HG03196 (cell line): ENCODE data around the gene ZNF566.

ENCODE experiments used
- ATAC-seq: cut with Tn5 transposase; IDR thresholded peaks from one replicate; pipeline ENCODE4 v1.9.1; 2021; ENCODE audit not compliant: unreplicated experiment

Gene ZNF566

DNA sequence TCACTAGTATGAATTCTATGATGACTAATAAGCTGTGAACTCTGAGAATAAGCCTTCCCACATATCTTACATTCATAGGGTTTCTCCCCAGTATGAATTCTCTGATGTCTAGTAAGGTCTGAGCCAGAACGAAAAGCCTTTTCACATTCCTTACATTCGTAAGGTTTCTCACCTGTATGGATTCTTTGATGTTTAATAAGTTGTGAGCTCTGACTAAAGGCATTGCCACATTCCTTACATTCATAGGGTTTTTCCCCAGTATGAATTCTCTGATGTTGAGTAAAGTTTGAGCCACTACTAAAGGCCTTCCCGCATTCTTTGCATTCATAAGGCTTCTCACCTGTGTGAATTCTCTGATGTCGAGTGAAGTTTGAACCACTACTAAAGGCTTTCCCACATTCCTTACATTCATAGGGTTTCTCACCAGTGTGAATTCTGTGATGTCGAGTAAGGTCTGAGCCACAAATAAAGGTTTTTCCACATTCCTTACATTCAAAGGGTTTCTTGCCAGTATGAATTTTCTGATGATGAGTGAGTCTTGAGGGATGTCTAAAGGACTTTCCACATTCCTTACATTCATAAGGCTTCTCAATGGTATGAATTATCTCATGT, 40.2 kb downstream of the ZNF566 start:
- ATAC-seq, result no peak

DNA sequence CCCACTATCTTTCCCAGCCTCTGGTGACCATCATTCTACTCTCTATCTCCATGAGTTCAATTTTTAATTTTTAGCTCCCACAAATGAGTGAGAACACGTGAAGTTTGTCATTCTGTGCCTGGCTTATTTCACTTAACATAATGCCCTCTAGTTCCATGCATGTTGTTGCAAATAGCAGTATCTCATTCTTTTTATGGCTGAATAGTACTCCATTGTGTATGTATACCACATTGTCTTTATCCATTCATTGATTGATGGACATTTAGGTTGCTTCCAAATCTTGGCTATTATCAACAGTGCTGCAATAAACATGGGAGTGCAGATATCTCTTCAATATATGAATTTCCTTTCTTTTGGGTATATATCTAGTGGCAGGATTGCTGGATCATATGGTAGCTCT, 48.0 kb downstream of the ZNF566 start:
- no peak for ATAC-seq

DNA sequence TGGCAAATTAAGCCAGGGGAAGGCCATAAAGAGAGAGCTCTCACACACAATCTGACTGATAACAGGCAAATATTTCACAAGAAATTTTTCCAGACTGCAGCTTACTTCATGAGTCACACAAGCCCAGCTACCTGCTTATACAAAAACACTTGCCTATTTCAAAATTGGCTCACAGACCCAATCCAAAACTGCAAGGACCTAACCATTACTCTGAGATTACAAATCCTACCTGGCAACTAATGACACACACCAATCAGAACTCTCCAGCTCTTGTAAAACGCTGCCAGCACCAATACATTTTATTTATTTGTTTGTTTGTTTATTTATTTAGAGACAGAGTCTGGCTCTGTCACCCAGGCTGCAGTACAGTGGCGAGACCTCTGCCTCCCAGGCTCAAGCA, 52.8 kb downstream of the ZNF566 start:
- ATAC-seq, result no peak

DNA sequence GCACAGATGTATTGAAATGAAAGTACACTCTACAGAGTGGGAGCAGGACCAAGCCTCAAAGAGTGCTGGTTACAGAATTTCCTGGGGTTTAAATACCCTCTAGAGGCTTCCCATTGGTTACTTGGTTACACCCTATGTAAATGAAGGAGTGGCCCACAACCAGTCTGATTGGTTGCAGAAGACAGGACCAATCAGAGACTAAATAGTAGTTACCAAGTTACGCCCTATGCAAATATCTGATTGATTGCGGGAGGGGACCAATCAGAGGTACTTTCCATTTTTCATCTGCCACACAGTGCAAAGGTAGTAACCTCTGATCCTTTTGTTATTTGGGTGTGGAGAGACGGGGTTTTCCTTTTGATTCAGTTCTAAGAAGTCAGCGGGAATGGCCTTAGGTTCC, 65.4 kb downstream of the ZNF566 start:
- no peak for ATAC-seq

DNA sequence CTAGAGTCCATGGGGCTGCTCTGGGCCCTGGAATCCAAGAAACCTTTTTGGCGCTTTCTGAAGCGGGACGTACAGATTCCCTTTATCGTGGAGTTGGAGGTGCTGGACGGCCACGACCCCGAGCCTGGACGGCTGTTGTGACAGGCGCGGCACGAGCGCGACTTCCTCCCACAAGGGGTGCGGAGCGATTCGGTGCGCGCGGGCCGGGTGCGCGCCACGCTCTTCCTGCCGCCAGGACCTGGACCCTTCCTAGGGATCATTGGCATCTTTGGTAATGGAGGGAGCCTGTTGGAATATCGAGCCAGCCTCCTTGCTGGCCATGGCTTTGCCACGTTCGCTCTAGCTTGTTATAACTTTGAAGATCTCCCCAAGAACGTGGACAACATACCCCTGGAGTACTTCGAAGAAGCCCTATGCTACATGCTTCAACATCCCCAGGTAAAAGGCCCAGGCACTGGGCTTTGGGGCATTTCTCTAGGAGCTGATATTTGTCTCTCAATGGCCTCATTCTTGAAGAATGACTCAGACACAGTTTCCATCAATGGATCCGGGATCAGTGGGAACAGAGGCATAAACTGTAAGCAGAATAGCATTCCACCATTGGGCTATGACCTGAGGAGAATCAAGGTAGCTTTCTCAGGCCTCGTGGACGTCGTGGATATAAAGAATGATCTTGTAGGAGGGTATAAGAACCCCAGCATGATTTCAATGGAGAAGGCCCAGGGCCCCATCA, 67.4 kb downstream of the ZNF566 start:
- ATAC-seq, result no peak

DNA sequence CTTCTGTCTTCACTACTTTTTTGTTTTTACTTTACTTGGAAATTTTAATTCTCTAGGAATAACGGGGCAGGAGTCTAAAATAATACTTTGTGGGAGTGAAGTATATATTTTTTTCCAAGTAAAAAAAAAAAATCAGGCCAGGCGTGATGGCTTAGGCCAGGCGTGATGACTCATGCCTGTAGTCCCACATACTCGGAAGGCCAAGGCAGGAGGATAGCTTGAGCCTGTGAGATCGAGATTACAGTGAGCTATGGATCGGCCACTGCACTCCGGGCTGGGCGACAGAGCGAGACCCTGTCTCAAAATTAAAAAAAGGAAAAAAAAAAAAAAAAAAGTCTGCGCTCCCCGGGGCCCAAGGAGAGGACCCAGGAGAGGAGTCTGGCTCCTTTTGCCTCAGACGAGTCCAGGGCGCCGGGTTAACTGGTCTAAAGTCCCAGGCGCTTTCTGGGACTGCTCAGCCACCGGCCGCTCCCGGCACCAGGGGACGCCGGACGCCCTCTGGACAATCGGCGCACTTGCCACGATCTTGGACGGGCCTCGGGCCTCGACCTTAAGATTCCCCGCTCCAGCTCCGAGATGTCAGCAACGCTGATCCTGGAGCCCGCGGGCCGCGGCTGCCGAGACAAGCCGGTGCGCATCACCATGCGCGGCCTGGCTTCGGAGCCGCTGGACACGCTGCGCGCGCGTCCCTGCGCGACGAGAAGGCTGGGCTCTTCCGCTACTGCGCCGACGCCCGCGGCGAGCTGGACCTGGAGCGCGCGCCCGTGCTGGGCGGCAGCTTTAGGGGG, 68.2 kb downstream of the ZNF566 start:
- ATAC-seq, result no peak

DNA sequence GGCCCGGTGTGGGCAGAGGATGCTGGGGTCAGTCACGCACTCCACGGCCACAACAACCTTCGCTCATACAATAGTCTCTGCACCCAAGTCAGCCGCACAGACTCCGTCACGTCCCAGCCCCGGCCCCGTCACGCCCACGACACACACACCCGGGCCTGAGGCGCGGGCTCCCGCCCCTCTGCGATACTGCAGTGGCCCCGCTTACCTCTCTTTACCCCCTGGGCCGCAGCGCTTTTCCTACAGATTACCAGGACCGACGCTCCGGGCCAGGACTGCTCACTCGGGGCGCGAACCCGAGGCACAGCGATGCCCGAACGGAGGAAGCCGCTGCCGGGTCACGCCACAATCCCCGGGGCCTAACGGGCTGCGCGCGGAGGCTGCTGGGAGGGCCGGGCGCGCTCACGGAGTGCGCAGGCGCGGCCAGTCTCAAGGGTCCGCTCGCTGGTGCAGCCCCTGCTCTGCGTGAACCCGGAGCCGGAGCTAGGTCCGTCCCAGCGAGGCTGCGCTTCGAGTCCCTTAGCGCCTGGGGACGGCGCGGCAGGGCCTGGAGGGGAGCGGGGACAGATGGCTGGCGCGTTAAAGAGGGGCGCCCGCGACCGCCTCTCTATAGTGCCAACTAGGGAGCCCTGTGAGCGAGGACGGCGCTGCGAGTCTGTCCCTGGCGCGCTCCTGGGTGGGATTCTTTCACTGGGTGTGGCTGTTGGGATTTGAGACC, 70.9 kb downstream of the ZNF566 start, which contains the start of gene ZFP82:
Gene ZFP82, minus strand, starts transcription at position 358 of the 715 bp plus-strand sequence. CDS start 8,855 bp downstream, outside the sequence.
- peak; percentile 81 for ATAC-seq

DNA sequence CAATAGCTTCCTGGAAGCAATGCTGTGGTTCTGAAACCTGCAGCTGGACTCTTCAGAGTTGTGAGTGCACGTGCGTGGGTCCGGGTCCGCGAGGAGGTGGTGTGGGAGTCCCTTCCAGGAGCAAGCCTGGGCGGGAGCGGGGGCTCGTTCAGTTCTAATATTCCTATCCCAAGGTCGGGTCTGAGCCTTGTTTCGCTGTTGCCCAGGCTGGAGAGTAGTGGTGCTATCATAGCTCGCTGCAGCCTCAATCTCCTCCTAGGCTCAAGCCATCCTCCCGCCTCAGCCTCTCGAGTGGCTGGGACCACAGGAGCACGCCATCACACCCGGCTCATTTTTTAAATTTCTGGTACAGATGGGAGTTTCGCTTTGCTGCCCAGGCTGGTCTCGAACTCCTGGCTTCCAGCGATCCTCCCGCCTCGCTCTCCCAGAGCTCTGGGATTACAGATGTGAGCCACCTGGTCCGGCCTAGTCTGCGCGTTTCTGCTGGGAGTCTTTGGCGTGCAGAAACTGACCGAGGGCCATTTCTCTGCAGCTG, 71.5 kb downstream of the ZNF566 start:
- no peak for ATAC-seq

DNA sequence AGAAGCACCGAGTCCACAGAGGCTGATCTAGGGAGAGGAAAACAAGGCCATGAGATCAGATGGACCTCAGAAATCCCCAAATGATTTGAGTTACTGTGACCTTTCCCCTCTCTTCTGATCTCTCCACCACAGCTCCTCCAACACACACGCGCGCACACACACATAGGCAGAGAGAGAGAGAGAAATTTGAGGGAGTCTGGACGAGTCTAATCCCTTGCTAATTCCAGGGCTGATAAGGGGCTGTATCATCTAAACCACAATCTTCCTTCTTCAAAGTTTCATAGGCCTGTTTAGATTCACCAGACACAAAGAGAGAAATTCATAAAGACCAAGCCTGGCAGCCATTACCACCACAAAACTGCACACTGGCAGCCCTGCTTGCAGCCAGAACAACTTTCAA, 79.5 kb downstream of the ZNF566 start:
- no peak for ATAC-seq

DNA sequence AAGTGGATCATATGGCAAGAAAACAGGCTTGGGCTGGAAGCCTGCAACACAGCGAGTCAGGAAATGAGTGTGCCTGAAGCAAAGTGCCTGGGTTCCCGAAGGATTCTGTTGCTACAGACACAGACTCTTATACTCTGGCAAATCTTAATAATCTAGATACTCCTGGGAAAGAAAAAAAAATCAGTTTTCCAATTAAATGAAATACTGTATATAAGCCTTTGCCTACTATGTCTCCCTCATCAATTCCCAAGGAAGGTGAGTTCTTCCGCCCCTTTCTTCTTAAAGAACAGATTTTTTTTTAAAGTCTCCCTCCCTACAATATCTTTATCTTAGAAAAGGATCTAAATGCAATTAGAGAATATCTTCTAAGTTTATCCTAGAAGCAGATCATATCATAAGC, 81.3 kb downstream of the ZNF566 start:
- no peak for ATAC-seq

DNA sequence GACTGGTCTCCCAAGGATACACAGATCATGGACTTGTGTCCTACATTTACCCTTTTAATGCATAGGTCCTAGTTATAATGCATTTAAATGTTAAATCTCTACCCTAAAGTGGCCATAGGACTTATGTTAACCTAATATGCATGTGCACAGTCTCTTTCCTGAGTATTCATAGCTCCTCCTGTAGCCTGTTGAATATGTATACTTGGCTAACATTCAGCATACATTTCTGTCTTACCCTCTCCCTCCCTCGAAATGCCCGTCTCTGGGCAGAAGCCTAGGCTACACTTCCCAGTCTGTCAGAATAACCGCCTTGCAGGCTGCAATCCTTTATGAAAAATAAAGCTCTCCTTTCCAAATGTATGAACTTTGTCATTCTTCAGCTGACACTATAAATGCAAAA, 84.9 kb downstream of the ZNF566 start:
- no peak for ATAC-seq

DNA sequence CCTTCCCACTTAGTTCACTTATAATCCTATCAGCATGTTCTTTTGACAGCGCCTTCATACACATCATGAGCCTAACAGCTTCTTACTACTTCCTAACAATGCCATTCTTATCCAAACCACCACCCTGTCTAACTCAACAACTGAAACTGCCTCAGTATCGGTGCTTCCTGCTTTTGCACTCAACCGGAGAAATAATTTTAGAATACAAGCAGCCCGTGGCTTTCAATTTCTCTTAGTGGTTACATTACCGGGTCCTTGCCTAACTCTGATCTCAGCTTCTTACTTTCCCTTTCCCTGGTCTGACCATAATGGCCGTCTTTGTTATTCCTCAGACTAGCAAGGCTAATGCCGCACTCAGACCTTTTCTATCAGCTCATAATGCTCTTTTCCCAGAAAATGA, 87.9 kb downstream of the ZNF566 start:
- no peak for ATAC-seq

DNA sequence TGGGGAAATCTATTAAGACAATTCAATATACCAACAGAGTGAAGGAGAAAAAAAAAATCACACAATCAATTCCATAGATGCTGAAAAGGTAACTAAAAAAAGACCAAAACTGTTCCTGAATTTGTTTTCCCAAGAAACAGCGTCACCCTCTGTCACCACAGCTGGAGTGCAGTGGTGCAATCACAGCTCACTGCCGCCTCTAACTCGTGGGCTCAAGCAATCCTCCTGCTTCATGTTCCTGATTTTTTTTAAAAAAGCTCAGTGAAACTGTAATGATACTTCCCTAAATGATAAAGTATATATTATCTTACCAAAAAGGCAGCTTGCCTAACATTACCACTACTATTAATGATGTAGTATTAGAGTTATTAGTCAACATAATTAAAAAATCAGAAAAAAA, 90.8 kb downstream of the ZNF566 start:
- ATAC-seq, result no peak
